ENCODE results near the gene C9orf50. TPM values are rescaled to one million over a fixed set of nuclear protein-coding genes. Genes with fewer than 3 reads are reported as not detected.

Gene C9orf50
- total and polyA plus RNA-seq, 2 experiments from 2014 or later, result 2.5 to 2.9 TPM

- Histone ChIP-seq H3K36me3 (peaks cover 17% of the 10 kb centered on the region), H3K4me1 (ENCODE audit: low read depth) (peaks cover 20% of the 10 kb centered on the region), H3K4me3 (no peak overlapping the region), H3K27me3 (no peaks in the 10 kb centered on the region), H3K27ac (peak overlapping the region; percentile 2), H3K9me3 (ENCODE audit: low read depth) (no peaks in the 10 kb centered on the region)
- DNase-seq (ENCODE audit: low read depth in 1 of 2, low spot score in 1 of 2), result no peak
- TF ChIP-seq CTCF (IDR thresholded peaks at IDR 0.05; ENCODE audit: low read depth, low read length), result no peak
These were observed 12.3 kb upstream of the C9orf50 start for GRCh38 chr9:129633207-129633606.

DNA sequence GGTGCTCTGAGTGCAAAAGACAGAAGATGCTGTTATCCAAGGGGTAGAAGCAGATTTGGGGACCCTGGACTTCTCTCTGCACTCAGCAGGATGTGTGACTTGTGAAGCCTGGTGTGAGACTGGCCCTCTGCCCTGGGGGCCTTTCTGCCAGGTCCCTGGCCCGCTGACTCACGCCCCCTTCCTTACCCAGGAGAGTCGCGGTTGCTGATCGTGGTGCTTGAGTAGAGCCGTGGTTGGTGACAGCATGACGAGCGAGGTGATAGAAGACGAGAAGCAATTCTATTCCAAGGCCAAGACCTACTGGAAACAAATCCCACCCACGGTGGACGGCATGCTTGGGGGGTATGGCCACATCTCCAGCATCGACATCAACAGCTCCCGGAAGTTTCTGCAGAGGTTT, 11.6 kb upstream of the C9orf50 start:
- H3K36me3 ChIP-seq, result peaks cover 17% of the 10 kb centered on the region

GRCh38 chr9:129631674-129632129, 10.8 kb upstream of the C9orf50 start:
- DNase-seq (ENCODE audit: low read depth in 1 of 2, low spot score in 1 of 2), result no peak
- Histone ChIP-seq H3K9me3 (ENCODE audit: low read depth) (no peaks in the 10 kb centered on the region), H3K4me1 (ENCODE audit: low read depth) (peaks cover 29% of the 10 kb centered on the region), H3K27me3 (no peaks in the 10 kb centered on the region), H3K36me3 (peaks cover 17% of the 10 kb centered on the region), H3K4me3 (no peak overlapping the region), H3K27ac (peak overlapping the region; percentile 2)
- TF ChIP-seq CTCF (IDR thresholded peaks at IDR 0.05; ENCODE audit: low read depth, low read length), result no peak

More for the DNA sequence above, 11.6 kb upstream of the C9orf50 start:
- H3K27ac ChIP-seq, result peak overlapping the region; percentile 2
- DNase-seq (ENCODE audit: low read depth in 1 of 2, low spot score in 1 of 2), result peak in 1 of 2 donors; percentile 50
- H3K27me3 ChIP-seq, result no peaks in the 10 kb centered on the region
- no peak overlapping the region for H3K4me3 ChIP-seq
- TF ChIP-seq CTCF (IDR thresholded peaks at IDR 0.05; ENCODE audit: low read depth, low read length), result no peak
- H3K4me1 ChIP-seq (ENCODE audit: low read depth), result peaks cover 22% of the 10 kb centered on the region
- H3K9me3 ChIP-seq (ENCODE audit: low read depth), result no peaks in the 10 kb centered on the region

DNA sequence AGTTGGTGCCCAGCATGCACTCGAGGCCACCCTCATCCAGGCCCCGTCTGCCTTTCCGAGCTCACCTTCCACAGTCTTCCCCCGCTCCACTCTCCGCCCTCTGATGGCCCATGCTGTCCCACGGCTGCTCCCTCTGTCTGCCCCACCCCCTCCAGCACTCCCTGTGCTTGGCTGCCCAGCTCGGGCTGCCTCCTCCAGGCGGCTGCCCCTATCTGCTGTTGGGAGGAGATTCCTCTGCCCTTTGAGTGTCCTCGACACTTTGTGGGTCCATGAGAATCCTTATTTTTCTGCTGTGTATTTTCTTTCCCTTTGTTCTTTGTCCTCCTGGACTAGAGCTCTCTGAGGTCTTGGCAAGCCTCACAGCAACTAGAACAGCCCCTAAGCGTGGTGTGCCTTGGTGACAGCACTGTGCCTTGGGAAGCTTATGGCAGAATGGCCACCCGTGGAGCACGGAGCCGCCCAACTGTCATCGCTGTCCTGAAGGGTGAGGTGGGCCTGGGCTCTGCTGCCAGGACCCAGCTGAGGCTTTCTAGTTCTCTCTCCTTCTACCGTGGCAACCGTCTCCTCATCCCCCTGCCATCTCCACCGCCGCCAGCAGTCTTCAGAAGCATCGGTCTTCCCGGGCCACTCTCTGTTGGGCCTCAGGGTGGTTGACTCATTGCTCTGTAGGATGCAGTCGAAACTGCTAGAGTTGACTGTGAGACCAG, 10.2 kb upstream of the C9orf50 start:
- Histone ChIP-seq H3K27me3 (no peaks in the 10 kb centered on the region), H3K36me3 (peaks cover 17% of the 10 kb centered on the region), H3K4me3 (no peak overlapping the region), H3K9me3 (ENCODE audit: low read depth) (no peaks in the 10 kb centered on the region), H3K27ac (peak overlapping the region; percentile 54), H3K4me1 (ENCODE audit: low read depth) (peaks cover 30% of the 10 kb centered on the region)
- no peak for DNase-seq (ENCODE audit: low read depth in 1 of 2, low spot score in 1 of 2)
- no peak for TF ChIP-seq CTCF (IDR thresholded peaks at IDR 0.05; ENCODE audit: low read depth, low read length)

DNA sequence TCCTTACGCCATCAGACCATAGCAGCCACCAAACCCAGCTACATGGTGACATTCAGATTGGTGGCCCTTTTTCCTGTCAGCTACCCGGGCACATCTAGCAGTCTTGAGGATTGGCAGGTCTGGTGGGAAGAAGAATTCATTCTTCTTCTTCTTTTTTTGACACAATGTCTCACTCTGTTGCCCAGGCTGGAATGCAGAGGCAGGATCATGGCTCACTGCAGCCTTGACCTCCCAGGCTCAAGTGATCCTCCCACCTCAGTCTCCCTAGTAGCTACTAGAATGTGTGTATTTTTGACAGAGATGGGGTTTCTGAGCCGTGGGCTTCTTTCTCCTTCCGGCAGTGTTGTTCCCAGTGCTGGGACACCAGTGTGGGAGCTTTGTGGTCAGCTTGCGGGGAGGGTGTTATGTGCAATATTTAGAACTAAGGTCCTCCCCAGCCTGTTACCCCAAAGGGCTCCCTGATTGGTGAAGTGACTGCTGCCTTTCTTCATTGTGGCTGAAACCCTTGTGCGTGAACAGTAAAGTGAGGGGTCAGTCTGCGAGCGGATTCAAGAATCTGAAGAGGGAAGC, 8.4 kb upstream of the C9orf50 start:
- Histone ChIP-seq H3K9me3 (ENCODE audit: low read depth) (no peaks in the 10 kb centered on the region), H3K4me3 (no peak overlapping the region), H3K27me3 (no peaks in the 10 kb centered on the region), H3K4me1 (ENCODE audit: low read depth) (peaks cover 30% of the 10 kb centered on the region), H3K36me3 (peaks cover 2% of the 10 kb centered on the region), H3K27ac (no peak overlapping the region)
- no peak for DNase-seq (ENCODE audit: low read depth in 1 of 2, low spot score in 1 of 2)
- no peak for TF ChIP-seq CTCF (IDR thresholded peaks at IDR 0.05; ENCODE audit: low read depth, low read length)
